GM12873 (cell line): ENCODE measurements around the gene EP300.

Experiments used
- CTCF ChIP-seq: IDR thresholded peaks from 2 replicates; pipeline ENCODE4 v1.5.1; 2012; ENCODE audit warnings: low read depth, mild to moderate bottlenecking, moderate library complexity, low read length, control low read depth; ENCODE audit not compliant: insufficient read depth; ENCODE audit errors: missing control alignments

EP300 gene

GRCh38 chr22:41092023-41092817 lies at the start of gene EP300:
Gene EP300, plus strand, starts transcription at chr22:41092592. Its CDS starts 413 bp downstream, at chr22:41093005.
- peak; percentile 10 for TF ChIP-seq CTCF

- TF ChIP-seq CTCF = no peak
Observed at GRCh38 chr22:41043722-41044121, 48.7 kb upstream of the EP300 start.

GRCh38 chr22:41047801-41048211 lies 44.6 kb upstream of the EP300 start:
- no peak for TF ChIP-seq CTCF

GRCh38 chr22:41048791-41049717 lies 43.3 kb upstream of the EP300 start:
- no peak for TF ChIP-seq CTCF

- no peak for TF ChIP-seq CTCF
Observed at GRCh38 chr22:41050883-41051282, 41.5 kb upstream of the EP300 start.

GRCh38 chr22:41052661-41053490 lies 39.5 kb upstream of the EP300 start:
- no peak for TF ChIP-seq CTCF
